ENCODE results near the gene BAIAP2L2.

The BAIAP2L2 gene

DNA sequence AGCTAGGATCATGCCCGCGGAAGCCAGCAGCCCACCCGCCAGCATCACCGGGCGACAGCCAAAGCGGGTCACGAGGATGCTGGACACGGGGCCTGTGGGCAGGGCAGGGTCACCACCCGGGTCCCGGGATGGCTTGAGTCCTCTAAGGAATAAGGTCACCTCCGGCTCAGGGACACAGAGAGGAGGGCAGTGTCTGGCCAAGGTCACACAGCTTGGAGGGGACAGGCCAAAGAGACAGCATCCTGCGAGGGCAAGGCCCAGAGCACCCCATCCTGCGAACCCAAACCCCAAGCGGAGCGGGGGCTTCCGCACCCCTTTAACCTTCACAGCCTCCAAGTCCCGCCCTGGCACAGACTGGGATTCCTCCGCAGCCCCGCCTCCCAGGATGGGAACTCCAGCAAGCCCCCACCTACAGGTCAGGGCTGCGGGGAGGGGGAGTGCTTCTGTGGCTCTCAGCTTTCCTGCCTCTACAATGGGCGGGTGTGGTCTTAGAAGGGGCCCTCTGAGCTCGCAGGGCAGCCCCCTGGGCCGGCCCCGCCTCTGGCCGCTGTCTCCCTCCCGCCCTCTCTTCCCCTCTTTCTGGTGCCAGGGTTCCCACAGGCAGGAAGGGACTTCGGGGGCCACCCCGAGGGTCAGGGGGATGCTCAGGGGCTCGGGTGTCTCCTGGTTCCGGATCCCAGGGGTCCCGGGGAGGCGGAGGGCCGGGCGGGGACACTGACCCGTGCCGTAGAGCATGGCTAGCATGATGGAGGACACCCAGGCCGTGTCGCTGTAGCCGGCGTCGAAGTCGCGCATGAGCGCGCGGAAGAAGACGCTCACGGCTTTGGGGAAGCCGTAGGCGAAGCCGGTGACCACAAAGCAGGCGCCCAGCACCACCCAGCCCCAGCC, 28.3 kb downstream of the BAIAP2L2 start:
- TF ChIP-seq ZFX (IDR thresholded peaks at IDR 0.05; ENCODE audit: borderline replicate concordance) (no peak), CTCF (IDR thresholded peaks at IDR 0.05) (no peak)
- peak overlapping the region; percentile 78 for H3K27ac ChIP-seq

DNA sequence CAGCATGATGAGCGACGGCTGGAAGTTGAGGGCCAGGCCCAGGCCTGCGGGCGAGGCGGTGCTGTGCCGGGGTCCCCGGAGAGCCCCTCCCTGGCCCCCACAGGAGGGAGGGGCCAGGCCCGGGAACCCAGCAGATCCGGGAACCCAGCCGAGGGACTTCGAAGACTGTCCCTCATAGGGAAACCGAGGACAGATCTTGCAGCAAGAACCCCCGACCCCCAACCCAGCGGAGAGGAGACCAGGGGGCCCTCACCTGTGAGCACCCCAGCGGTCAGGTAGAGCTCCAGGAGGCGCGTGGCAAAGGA, 28.9 kb downstream of the BAIAP2L2 start:
- H3K27ac ChIP-seq = peak overlapping the region; percentile 78
- TF ChIP-seq CTCF (IDR thresholded peaks at IDR 0.05) (no peak), ZFX (IDR thresholded peaks at IDR 0.05; ENCODE audit: borderline replicate concordance) (no peak)

DNA sequence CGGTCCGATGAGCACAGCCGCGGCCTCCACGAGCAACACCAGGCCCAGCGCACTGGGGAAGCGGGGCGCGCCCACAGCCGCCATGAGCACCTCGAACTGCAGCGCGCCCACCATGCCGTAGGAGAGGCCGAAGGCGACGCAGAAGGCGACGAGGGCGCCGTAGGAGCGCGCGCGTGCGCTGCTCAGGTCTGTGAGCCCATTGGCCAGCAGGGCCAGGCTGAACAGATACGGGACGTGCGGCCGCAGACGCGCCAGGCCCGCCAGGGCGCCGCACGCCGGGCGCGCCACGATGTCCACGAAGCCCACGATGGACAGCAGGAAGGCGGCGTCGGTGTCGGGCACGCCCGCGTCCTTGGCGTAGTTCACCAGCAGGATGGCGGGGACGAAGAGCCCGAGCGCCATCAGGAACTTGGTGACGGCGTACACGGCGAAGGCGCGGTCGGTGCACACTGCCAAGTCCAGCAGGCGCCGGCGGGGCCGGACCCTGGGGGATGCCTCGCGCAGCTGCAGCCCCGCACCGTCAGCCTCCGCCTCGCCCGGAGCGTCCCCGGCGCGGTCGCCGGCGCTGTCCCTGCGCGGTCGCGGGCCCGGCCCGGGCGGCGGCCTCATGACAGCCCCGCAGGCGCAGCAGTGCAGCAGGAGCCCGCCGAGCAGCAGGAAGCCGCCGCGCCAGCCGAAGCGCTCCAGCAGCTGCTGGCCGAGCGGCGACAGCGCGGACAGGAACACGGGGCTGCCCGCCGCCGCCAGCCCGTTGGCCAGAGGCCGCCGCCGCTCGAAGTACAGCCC, 29.4 kb downstream of the BAIAP2L2 start:
- TF ChIP-seq CTCF (IDR thresholded peaks at IDR 0.05) (no peak), ZFX (IDR thresholded peaks at IDR 0.05; ENCODE audit: borderline replicate concordance) (no peak)
- H3K27ac ChIP-seq = peak overlapping the region; percentile 78

GRCh38 chr22:38080474-38080849, 30.0 kb downstream of the BAIAP2L2 start:
- no peak for TF ChIP-seq ZFX (IDR thresholded peaks at IDR 0.05; ENCODE audit: borderline replicate concordance)
- no peak for TF ChIP-seq CTCF (IDR thresholded peaks at IDR 0.05)
- peak overlapping the region; percentile 78 for H3K27ac ChIP-seq

GRCh38 chr22:38079804-38080203, 30.7 kb downstream of the BAIAP2L2 start:
- peak overlapping the region; percentile 78; the same call in 1 of the 2 replicates for H3K27ac ChIP-seq
- TF ChIP-seq ZFX (IDR thresholded peaks at IDR 0.05; ENCODE audit: borderline replicate concordance) = no peak
- TF ChIP-seq CTCF (IDR thresholded peaks at IDR 0.05) = no peak

GRCh38 chr22:38079208-38079607, 31.3 kb downstream of the BAIAP2L2 start:
- 0 out of 2 replicates have a peak overlapping the region, but pooled peaks have one; percentile 78 for H3K27ac ChIP-seq

- H3K27ac ChIP-seq = no peak overlapping the region
- TF ChIP-seq CTCF (IDR thresholded peaks at IDR 0.05) (no peak), ZFX (IDR thresholded peaks at IDR 0.05; ENCODE audit: borderline replicate concordance) (no peak)
These were observed 32.2 kb downstream of the BAIAP2L2 start for GRCh38 chr22:38078046-38078840.

All from 22Rv1 (cell line).